HG02938 (cell line): Measurements from ENCODE around the gene SNX22.
"Not testable (repeated sequence)": the region's sequence is repeated elsewhere in the genome, so short reads cannot be mapped to it uniquely, and the experiment has no call there.

Experiments used
- ATAC-seq: cut with Tn5 transposase; IDR thresholded peaks from one replicate; pipeline ENCODE4 v1.9.1; 2021; ENCODE audit warnings: mild to moderate bottlenecking, moderate library complexity; ENCODE audit not compliant: unreplicated experiment

Gene SNX22

GRCh38 chr15:64151727-64152506 lies at the start of gene SNX22:
Gene SNX22 (plus strand): TSS chr15:64151731. CDS start chr15:64151776, 45 bp downstream.
- no peak for ATAC-seq

- ATAC-seq: no peak
Observed at GRCh38 chr15:64102497-64102896, 49.0 kb upstream of the SNX22 start.

- ATAC-seq: no peak
Observed at GRCh38 chr15:64105113-64105704, 46.3 kb upstream of the SNX22 start.

- no peak for ATAC-seq
Observed at GRCh38 chr15:64107337-64107736, 44.2 kb upstream of the SNX22 start.

- ATAC-seq: not testable (repeated sequence)
Observed at GRCh38 chr15:64110108-64110701, 41.3 kb upstream of the SNX22 start.

- ATAC-seq: no peak
Observed at GRCh38 chr15:64110950-64111678, 40.4 kb upstream of the SNX22 start.

- no peak for ATAC-seq
Observed at GRCh38 chr15:64111679-64112050, 39.9 kb upstream of the SNX22 start.

- no peak for ATAC-seq
Observed at GRCh38 chr15:64112073-64112772, 39.3 kb upstream of the SNX22 start.

GRCh38 chr15:64112904-64113303 lies 38.6 kb upstream of the SNX22 start:
- no peak for ATAC-seq

- no peak for ATAC-seq
Observed at GRCh38 chr15:64117759-64118487, 33.6 kb upstream of the SNX22 start.

- ATAC-seq: not testable (repeated sequence)
Observed at GRCh38 chr15:64120322-64120721, 31.2 kb upstream of the SNX22 start.

- no peak for ATAC-seq
Observed at GRCh38 chr15:64121614-64122013, 29.9 kb upstream of the SNX22 start.

GRCh38 chr15:64122444-64122843 lies 29.1 kb upstream of the SNX22 start:
- no peak for ATAC-seq

- ATAC-seq: no peak
Observed at GRCh38 chr15:64122936-64123351, 28.6 kb upstream of the SNX22 start.

- no peak for ATAC-seq
Observed at GRCh38 chr15:64125978-64126377, 25.6 kb upstream of the SNX22 start.

- no peak for ATAC-seq
Observed at GRCh38 chr15:64127521-64128270, 23.8 kb upstream of the SNX22 start.

GRCh38 chr15:64130159-64130558 lies 21.4 kb upstream of the SNX22 start:
- ATAC-seq: no peak

GRCh38 chr15:64131547-64131946 lies 20.0 kb upstream of the SNX22 start:
- no peak for ATAC-seq

- no peak for ATAC-seq
Observed at GRCh38 chr15:64132217-64132616, 19.3 kb upstream of the SNX22 start.
